Colonic mucosa (tissue), 4 donors: Measurements from ENCODE around the gene ACTL6B. TPM values are rescaled to one million over a fixed set of nuclear protein-coding genes. Genes with fewer than 3 reads are reported as not detected.
A peak's percentile ranks its signal among the peaks of the same experiment; 100 is the strongest.
"Not testable (repeated sequence)": the region's sequence is repeated elsewhere in the genome, so short reads cannot be mapped to it uniquely, and the experiment has no call there.

ENCODE experiments used
- DNase-seq: peaks from one replicate; pipeline ENCODE4 v3.0.0-alpha.2; 2020
- H3K27ac ChIP-seq: fragments of 200-600 bp; one replicate; pipeline ENCODE4 v1.8.0; 2021
- H3K27me3 ChIP-seq: fragments of 200-600 bp; one replicate; pipeline ENCODE4 v1.8.0; 2021
- H3K36me3 ChIP-seq: fragments of 200-600 bp; one replicate; pipeline ENCODE4 v1.8.0; 2021
- H3K4me1 ChIP-seq: fragments of 200-600 bp; one replicate; pipeline ENCODE4 v1.8.0; 2021; ENCODE audit warnings: mild to moderate bottlenecking
- H3K4me3 ChIP-seq: fragments of 200-600 bp; one replicate; pipeline ENCODE4 v1.8.0; 2021
- H3K9ac ChIP-seq, 2 donors: one replicate each; pipeline ENCODE4 v1.7.0; 2013; ENCODE audit warnings: control low read depth in 2 of 2, low read depth in 2 of 2, low read length in 2 of 2
- H3K9me3 ChIP-seq: fragments of 200-600 bp; one replicate; pipeline ENCODE4 v1.8.0; 2021
- CTCF ChIP-seq: fragments of 200-600 bp; IDR thresholded peaks from one replicate; pipeline ENCODE4 v1.8.0; 2022; ENCODE audit warnings: antibody characterized with exemption, mild to moderate bottlenecking
- intact Hi-C: fragments of 100-400 bp; cut with DNase I; formaldehyde crosslinking; loops from one replicate; pipeline ENCODE4 v1.14.1; 2022
- total RNA-seq, 2 donors: library from RNA; stranded (reverse); fragmentation: NEBNext Ultra II Directional in 1 of 2; extraction: Animal tissue kit (Norgen Biotek cat#: 25700) in 1 of 2; gene quantifications; one replicate each; pipeline ENCODE4 v1.2.1, GENCODE V29; 2021
- donor health status: healthy.
- donor health status: DM: no; HTN: no; CAD: no.
- donor health status: DM: no; HTN: no; CAD: no.

The ACTL6B gene
- under 1 TPM in 1 of 2 donors, not detected in 1; 0.29 TPM for total RNA-seq

- H3K36me3 ChIP-seq, result no peaks in the 10 kb centered on the region
- no peak for TF ChIP-seq CTCF
- H3K27me3 ChIP-seq, result peaks cover 18% of the 10 kb centered on the region
- no peak within 1 kb of the TSS for H3K4me3 ChIP-seq
- H3K9me3 ChIP-seq, result no peaks in the 10 kb centered on the region
- H3K4me1 ChIP-seq, result no peaks in the 10 kb centered on the region
- intact Hi-C loops, result no loop called here
- peak; percentile 57 for DNase-seq
- no peak within 1 kb of the TSS for H3K9ac ChIP-seq
- H3K27ac ChIP-seq, result no peak within 1 kb of the TSS
Measured at GRCh38 chr7:100655908-100656674, at the start of gene ACTL6B. ACTL6B (minus strand) TSS chr7:100656448; CDS start chr7:100656354, 94 bp downstream.

GRCh38 chr7:100705320-100705752 is 49.1 kb upstream of the ACTL6B start:
- intact Hi-C loops, result loop anchor here (5.0 kb wide), 1 partner anchor 147 kb away; the partner anchor contains the start of gene SLC12A9
- DNase-seq, result peak; percentile 86
- peak; percentile 98 for TF ChIP-seq CTCF

GRCh38 chr7:100701089-100701488 is 44.8 kb upstream of the ACTL6B start:
- H3K4me1 ChIP-seq, H3K9me3 ChIP-seq, H3K27me3 ChIP-seq, H3K36me3 ChIP-seq, DNase-seq, H3K9ac ChIP-seq, H3K4me3 ChIP-seq, H3K27ac ChIP-seq, intact Hi-C loops: not testable (repeated sequence)

More at GRCh38 chr7:100705320-100705752, 49.1 kb upstream of the ACTL6B start:
- H3K36me3 ChIP-seq, result no peaks in the 10 kb centered on the region
- peak overlapping the region; percentile 90 for H3K27ac ChIP-seq
- peaks cover 10% of the 10 kb centered on the region for H3K4me1 ChIP-seq
- no peaks in the 10 kb centered on the region for H3K27me3 ChIP-seq
- H3K9me3 ChIP-seq, result no peaks in the 10 kb centered on the region
- peak overlapping the region; percentile 70 to 95 for H3K9ac ChIP-seq
- H3K4me3 ChIP-seq, result peak overlapping the region; percentile 62

- no peak for DNase-seq
Measured at GRCh38 chr7:100699018-100699417, 42.8 kb upstream of the ACTL6B start.

GRCh38 chr7:100696123-100696521 is 39.9 kb upstream of the ACTL6B start:
- H3K9ac ChIP-seq, result no peak overlapping the region
- no peak for DNase-seq
- H3K4me3 ChIP-seq, result no peak overlapping the region
- H3K27me3 ChIP-seq, result no peaks in the 10 kb centered on the region
- H3K4me1 ChIP-seq, result peaks cover 19% of the 10 kb centered on the region
- no peak for TF ChIP-seq CTCF
- no peaks in the 10 kb centered on the region for H3K36me3 ChIP-seq
- H3K9me3 ChIP-seq, result no peaks in the 10 kb centered on the region
- H3K27ac ChIP-seq, result no peak overlapping the region
- intact Hi-C loops, result no loop called here

More at GRCh38 chr7:100699018-100699417, 42.8 kb upstream of the ACTL6B start:
- Histone ChIP-seq H3K4me1 (no peaks in the 10 kb centered on the region), H3K4me3 (no peak overlapping the region), H3K27me3 (no peaks in the 10 kb centered on the region), H3K36me3 (no peaks in the 10 kb centered on the region), H3K27ac (no peak overlapping the region), H3K9me3 (no peaks in the 10 kb centered on the region), H3K9ac (no peak overlapping the region)
- no peak for TF ChIP-seq CTCF
- intact Hi-C loops, result no loop called here
